SK-N-SH treated with all-trans-retinoic acid at 6 μM for 48 hours (cell line): ENCODE data around the gene KCNJ2.

Source experiments
- ARNTL ChIP-seq: fragments of 450-650 bp; formaldehyde crosslinking; IDR thresholded peaks from 2 replicates; pipeline ENCODE4 v1.5.0; 2020; ENCODE audit warnings: low read depth, mild to moderate bottlenecking, moderate library complexity, borderline replicate concordance
- CREB5 ChIP-seq: fragments of 250-450 bp; sonication (Bioruptor Pico); IDR thresholded peaks from 2 replicates; pipeline ENCODE4 v1.5.1; 2020; ENCODE audit warnings: low read depth, mild to moderate bottlenecking, moderate library complexity
- ESRRG ChIP-seq: fragments of 250-450 bp; sonication (Bioruptor Pico); IDR thresholded peaks from 2 replicates; pipeline ENCODE4 v1.6.1; 2021; ENCODE audit warnings: mild to moderate bottlenecking
- PATZ1 ChIP-seq: fragments of 250-450 bp; sonication (Bioruptor Pico); IDR thresholded peaks from 2 replicates; pipeline ENCODE4 v1.8.0; 2020; ENCODE audit warnings: mild to moderate bottlenecking, moderate library complexity, borderline replicate concordance
- PPARA ChIP-seq: fragments of 250-450 bp; sonication (Bioruptor Pico); IDR thresholded peaks from 2 replicates; pipeline ENCODE4 v1.5.0; 2020; ENCODE audit warnings: mild to moderate bottlenecking, borderline replicate concordance
- SNAI2 ChIP-seq: fragments of 250-450 bp; sonication (Bioruptor Pico); IDR thresholded peaks from 2 replicates; pipeline ENCODE4 v1.5.0; 2020; ENCODE audit warnings: mild to moderate bottlenecking, moderate library complexity
- ZC3H10 ChIP-seq: fragments of 250-450 bp; sonication (Bioruptor Pico); IDR thresholded peaks from 2 replicates; pipeline ENCODE4 v1.5.1; 2021; ENCODE audit warnings: mild to moderate bottlenecking, moderate library complexity
- ZFP3 ChIP-seq: fragments of 250-450 bp; sonication (Bioruptor Pico); IDR thresholded peaks from 2 replicates; pipeline ENCODE4 v1.5.0; 2020; ENCODE audit warnings: mild to moderate bottlenecking, moderate library complexity
- ZFP30 ChIP-seq: fragments of 450-650 bp; formaldehyde crosslinking; IDR thresholded peaks from 2 replicates; pipeline ENCODE4 v1.5.0; 2022; ENCODE audit warnings: mild to moderate bottlenecking, moderate library complexity
- ZNF70 ChIP-seq: fragments of 450-650 bp; formaldehyde crosslinking; IDR thresholded peaks from 2 replicates; pipeline ENCODE4 v1.5.0; 2020; ENCODE audit warnings: mild to moderate bottlenecking, moderate library complexity

GRCh38 chr17:70185285-70185684 is 16.0 kb downstream of the KCNJ2 start:
- TF ChIP-seq ESRRG (CRISPR knock-in tag) (no peak), ZFP30 (CRISPR knock-in tag) (no peak), ZFP3 (no peak), PPARA (CRISPR knock-in tag) (no peak), ARNTL (CRISPR knock-in tag) (no peak), ZC3H10 (CRISPR knock-in tag) (no peak), ZNF70 (CRISPR knock-in tag) (no peak), SNAI2 (CRISPR knock-in tag) (no peak), CREB5 (CRISPR knock-in tag) (no peak), PATZ1 (CRISPR knock-in tag) (no peak)
